IMR-90 (cell line): Measurements from ENCODE around the gene IL16. TPM values are rescaled to one million over a fixed set of nuclear protein-coding genes. Genes with fewer than 3 reads are reported as not detected.

Experiments
- ATAC-seq: fragments of 200-7000 bp; cut with Tn5 transposase; 2 replicates; pipeline ENCODE4 v1.9.1; 2020; ENCODE audit warnings: low read depth, mild to moderate bottlenecking, moderate library complexity
- BruUV-seq: library from RNA; stranded (reverse); fragments of 400-500 nt; replicated peaks from 2 replicates; lab custom pipeline; 2021; lab: Mats Ljungman, UMichigan
- CTCF ChIA-PET: fragments of 300-600 bp; formaldehyde crosslinking; extraction: SDS; loops from one replicate; lab custom pipeline; 2021; ENCODE audit warnings: antibody characterized with exemption; lab: Yijun Ruan, JAX
- POLR2A ChIA-PET: fragments of 300-600 bp; sonication (Branson Sonifier 250); formaldehyde crosslinking; loops from one replicate; lab custom pipeline; 2022; ENCODE audit warnings: antibody characterized with exemption; ENCODE audit not compliant: unreplicated experiment; lab: Charles Lee
- DNase-seq: peaks from one replicate; pipeline ENCODE4 v3.0.0; 2013
- H2AFZ ChIP-seq: replicated peaks from 2 replicates; pipeline ENCODE3; 2013; ENCODE audit warnings: low read length, mild to moderate bottlenecking; ENCODE audit not compliant: poor library complexity
- H2AK5ac ChIP-seq: 2 replicates; pipeline ENCODE4 v1.6.1; 2013; ENCODE audit warnings: low read depth, low read length, inconsistent platforms
- H2AK9ac ChIP-seq: replicated peaks from 2 replicates; pipeline ENCODE3; 2013; ENCODE audit warnings: mild to moderate bottlenecking, low read depth, low read length, moderate library complexity; ENCODE audit not compliant: poor library complexity
- H2BK120ac ChIP-seq: 2 replicates; pipeline ENCODE4 v1.6.1; 2013; ENCODE audit warnings: low read depth, low read length, inconsistent platforms
- H2BK15ac ChIP-seq: 3 replicates; pipeline ENCODE4 v1.6.1; 2013; ENCODE audit warnings: low read depth, low read length, inconsistent platforms
- H2BK20ac ChIP-seq: 2 replicates; pipeline ENCODE4 v1.6.1; 2013; ENCODE audit warnings: low read depth, mild to moderate bottlenecking, inconsistent platforms, low read length, moderate library complexity
- H2BK5ac ChIP-seq: 2 replicates; pipeline ENCODE4 v1.6.1; 2013; ENCODE audit warnings: mild to moderate bottlenecking, low read depth, low read length, inconsistent platforms; ENCODE audit not compliant: poor library complexity, severe bottlenecking
- H3K14ac ChIP-seq: replicated peaks from 2 replicates; pipeline ENCODE4 v1.6.1; 2013; ENCODE audit warnings: low read depth, low read length, inconsistent platforms
- H3K18ac ChIP-seq: 2 replicates; pipeline ENCODE4 v1.6.1; 2013; ENCODE audit warnings: low read depth, low read length, control low read depth
- H3K23ac ChIP-seq: 2 replicates; pipeline ENCODE4 v1.6.1; 2013; ENCODE audit warnings: low read depth, low read length, inconsistent platforms
- H3K27ac ChIP-seq: 2 replicates; pipeline ENCODE4 v1.5.1; 2013; ENCODE audit warnings: mild to moderate bottlenecking, control low read depth, low read length; ENCODE audit not compliant: insufficient read depth
- H3K27me3 ChIP-seq: 2 replicates; pipeline ENCODE4 v1.6.1; 2013; ENCODE audit warnings: low read length; ENCODE audit not compliant: control insufficient read depth, insufficient read depth
- H3K36me3 ChIP-seq: 2 replicates; pipeline ENCODE4 v1.6.1; 2013; ENCODE audit warnings: low read length, mixed read lengths; ENCODE audit not compliant: control insufficient read depth, insufficient read depth
- H3K4ac ChIP-seq: 2 replicates; pipeline ENCODE4 v1.6.1; 2013; ENCODE audit warnings: low read depth, low read length, inconsistent platforms
- H3K4me1 ChIP-seq: 2 replicates; pipeline ENCODE4 v1.6.1; 2013; ENCODE audit warnings: low read length, mixed read lengths; ENCODE audit not compliant: control insufficient read depth, insufficient read depth
- H3K4me2 ChIP-seq: 2 replicates; pipeline ENCODE4 v1.6.1; 2013; ENCODE audit warnings: low read depth, mild to moderate bottlenecking, control low read depth, low read length, moderate library complexity
- H3K4me3 ChIP-seq: 2 replicates; pipeline ENCODE4 v1.5.1; 2013; ENCODE audit warnings: low read depth, mild to moderate bottlenecking, control low read depth, low read length, moderate library complexity; ENCODE audit not compliant: insufficient read depth
- H3K56ac ChIP-seq: 2 replicates; pipeline ENCODE4 v1.6.1; 2013; ENCODE audit warnings: low read length, inconsistent platforms; ENCODE audit not compliant: insufficient read depth; ENCODE audit errors: extremely low read depth
- H3K79me1 ChIP-seq, 2 experiments: 2 replicates each; pipeline ENCODE4 v1.6.1; 2013; ENCODE audit warnings: low read length in 2 of 2, inconsistent platforms in 1 of 2, low read depth in 1 of 2
- H3K9ac ChIP-seq: 2 replicates; pipeline ENCODE4 v1.6.1; 2013; ENCODE audit warnings: low read depth, low read length, control low read depth
- H3K9me1 ChIP-seq: 2 replicates; pipeline ENCODE4 v1.6.1; 2013; ENCODE audit warnings: low read length, inconsistent platforms; ENCODE audit not compliant: insufficient read depth
- H3K9me3 ChIP-seq: 2 replicates; pipeline ENCODE4 v1.6.1; 2013; ENCODE audit warnings: low read length; ENCODE audit not compliant: control insufficient read depth, insufficient read depth
- H4K20me1 ChIP-seq: 2 replicates; pipeline ENCODE4 v1.6.1; 2013; ENCODE audit warnings: low read length, inconsistent platforms; ENCODE audit not compliant: insufficient read depth
- H4K5ac ChIP-seq: 2 replicates; pipeline ENCODE4 v1.6.1; 2013; ENCODE audit warnings: mild to moderate bottlenecking, low read depth, low read length, control low read depth
- H4K8ac ChIP-seq, 2 experiments: 2 replicates each; pipeline ENCODE4 v1.6.1; 2013; ENCODE audit warnings: low read depth in 2 of 2, low read length in 2 of 2, control low read depth in 1 of 2, inconsistent platforms in 1 of 2
- H4K91ac ChIP-seq: 2 replicates; pipeline ENCODE4 v1.6.1; 2013; ENCODE audit warnings: low read depth, low read length, inconsistent platforms; ENCODE audit not compliant: insufficient read depth
- BHLHE40 ChIP-seq: fragments of 150-350 bp; IDR thresholded peaks from 2 replicates; pipeline ENCODE4 v1.6.1; 2016; ENCODE audit warnings: mild to moderate bottlenecking, low read depth, low read length
- CEBPB ChIP-seq: IDR thresholded peaks from 2 replicates; pipeline ENCODE4 v1.6.1; 2012; ENCODE audit warnings: low read depth, low read length, improper control_type of control experiment
- CHD1 ChIP-seq: IDR thresholded peaks from 2 replicates; pipeline ENCODE4 v1.6.1; 2012; ENCODE audit warnings: low read depth, low read length, improper control_type of control experiment
- CTCF ChIP-seq: conservative IDR thresholded peaks from 2 replicates; pipeline ENCODE4 v1.5.1; 2012; ENCODE audit warnings: mild to moderate bottlenecking, low read depth, low read length, improper control_type of control experiment
- ELK1 ChIP-seq: fragments of 150-350 bp; IDR thresholded peaks from 2 replicates; pipeline ENCODE4 v1.6.1; 2016; ENCODE audit warnings: low read depth, mild to moderate bottlenecking, low read length, moderate library complexity, borderline replicate concordance
- FOS ChIP-seq: fragments of 150-350 bp; IDR thresholded peaks from 2 replicates; pipeline ENCODE4 v1.6.1; 2016; ENCODE audit warnings: low read depth, low read length
- MAFK ChIP-seq: IDR thresholded peaks from 2 replicates; pipeline ENCODE4 v1.6.1; 2012; ENCODE audit warnings: low read depth, low read length, improper control_type of control experiment
- MAZ ChIP-seq: IDR thresholded peaks from 2 replicates; pipeline ENCODE4 v1.6.1; 2012; ENCODE audit warnings: low read depth, mild to moderate bottlenecking, low read length, improper control_type of control experiment, moderate library complexity, borderline replicate concordance
- MXI1 ChIP-seq: IDR thresholded peaks from 2 replicates; pipeline ENCODE4 v1.6.1; 2012; ENCODE audit warnings: low read depth, mild to moderate bottlenecking, low read length, moderate library complexity, borderline replicate concordance
- NFE2L2 ChIP-seq: fragments of 150-350 bp; IDR thresholded peaks from 2 replicates; pipeline ENCODE4 v1.6.1; 2016; ENCODE audit warnings: low read depth, mild to moderate bottlenecking, low read length
- RCOR1 ChIP-seq: IDR thresholded peaks from 2 replicates; pipeline ENCODE4 v1.6.1; 2012; ENCODE audit warnings: mild to moderate bottlenecking, low read length, improper control_type of control experiment; ENCODE audit not compliant: insufficient replicate concordance
- RFX5 ChIP-seq: IDR thresholded peaks from 2 replicates; pipeline ENCODE4 v1.8.0; 2012; ENCODE audit warnings: low read depth, mild to moderate bottlenecking, low read length, moderate library complexity
- SMC3 ChIP-seq: fragments of 150-350 bp; IDR thresholded peaks from 2 replicates; pipeline ENCODE4 v1.6.1; 2016; ENCODE audit warnings: low read depth, mild to moderate bottlenecking, antibody characterized with exemption, low read length, moderate library complexity
- USF2 ChIP-seq: fragments of 150-350 bp; IDR thresholded peaks from 2 replicates; pipeline ENCODE4 v1.6.1; 2017; ENCODE audit warnings: mild to moderate bottlenecking, antibody characterized with exemption, low read length, low read depth
- WGBS, 2 experiments: methylation state at CpG; one replicate each; pipeline versions ENCODE4 v1.1.5 to v1.1.7; 2013; ENCODE audit warnings: missing lambda C conversion rate in 2 of 2; ENCODE audit not compliant: insufficient read length in 1 of 2; ENCODE audit errors: extremely low coverage in 2 of 2; 5-methylcytosine and 5-hydroxymethylcytosine counted together
- dilution Hi-C: fragments of 300-500 bp; cut with HindIII; formaldehyde crosslinking; loops from one replicate; pipeline ENCODE4 v1.14.3; 2018; ENCODE audit warnings: low sequenced_read_pairs; ENCODE audit not compliant: unreplicated experiment
- in situ Hi-C: fragments of 300-500 bp; cut with MboI; formaldehyde crosslinking; loops from 3 replicates; pipeline ENCODE4 v1.14.3; 2019; ENCODE audit warnings: low sequenced_read_pairs, inconsistent platforms, mixed read lengths
- intact Hi-C: fragments of 100-400 bp; cut with micrococcal nuclease; formaldehyde crosslinking; loops from 2 replicates; pipeline ENCODE4 v1.10.0; 2022
- polyA plus RNA-seq, 3 experiments: library from polyadenylated mRNA; depleted of rRNA; stranded (reverse); fragments of >200 nt; gene quantifications; 2 replicates each; pipeline ENCODE4 v1.2.3, GENCODE V29; 2012; ENCODE audit warnings: low replicate concordance in 1 of 3
- total RNA-seq: library from RNA; depleted of rRNA; stranded (reverse); fragments of >200 nt; gene quantifications from 2 replicates; pipeline ENCODE4 v1.2.3, GENCODE V29; 2012

The IL16 gene
- total and polyA plus RNA-seq, 2 of the 4 experiments (the other 2 are of a cell fraction): 0.18 to 0.27 TPM

- no peak overlapping the region for H3K14ac ChIP-seq
- no peak overlapping the region for H2AK5ac ChIP-seq
- H3K9ac ChIP-seq: no peak overlapping the region
- H2BK20ac ChIP-seq: no peak overlapping the region
- WGBS, 2 experiments: 53% methylated on average over 3 of the region's 6 CpGs; no CpG with 5 or more reads in 1 of the 2 experiments
- BruUV-seq: no TSS peak
- no peak for DNase-seq
- no peaks in the 10 kb centered on the region for H3K79me1 ChIP-seq
- H3K27me3 ChIP-seq: no peaks in the 10 kb centered on the region
- H3K9me1 ChIP-seq: peaks cover 15% of the 10 kb centered on the region
- TF ChIP-seq RFX5: no peak
- no peak for TF ChIP-seq MXI1
- TF ChIP-seq USF2: no peak
- no peak for TF ChIP-seq CHD1
- no peak for TF ChIP-seq SMC3
- TF ChIP-seq CTCF: no peak
- TF ChIP-seq BHLHE40: no peak
- no peak for TF ChIP-seq NFE2L2
- no peak for TF ChIP-seq RCOR1
- no peak for TF ChIP-seq ELK1
- no peak for TF ChIP-seq CEBPB
- no peak for TF ChIP-seq MAFK
- no peak for TF ChIP-seq FOS
- TF ChIP-seq MAZ: no peak
- no peak overlapping the region for H2AFZ ChIP-seq
- H3K23ac ChIP-seq: no peak overlapping the region; the same call in 1 of the 2 replicates
- H4K8ac ChIP-seq: no peak overlapping the region
- H3K4me3 ChIP-seq: no peak overlapping the region
- no peaks in the 10 kb centered on the region for H4K20me1 ChIP-seq
- in situ Hi-C loops (no loop called here), intact Hi-C loops (no loop called here), dilution Hi-C loops (no loop called here)
- H3K9me3 ChIP-seq: no peaks in the 10 kb centered on the region
- ChIA-PET POLR2A (no interaction called here), CTCF (no interaction called here)
- H3K4ac ChIP-seq: no peak overlapping the region
- no peak overlapping the region for H2BK15ac ChIP-seq
- H2BK120ac ChIP-seq: no peak overlapping the region
- no peak overlapping the region for H3K4me2 ChIP-seq
- no peak overlapping the region for H4K5ac ChIP-seq
- peaks cover 15% of the 10 kb centered on the region; the same call in 1 of the 2 replicates for H3K36me3 ChIP-seq
- no peak overlapping the region for H4K91ac ChIP-seq
- H2BK5ac ChIP-seq: no peak overlapping the region
- H3K18ac ChIP-seq: no peak overlapping the region
- no peak overlapping the region for H3K27ac ChIP-seq
- H3K4me1 ChIP-seq: no peaks in the 10 kb centered on the region
- H2AK9ac ChIP-seq: no peak overlapping the region
- no peak overlapping the region for H3K56ac ChIP-seq
- no peak for ATAC-seq
Measured at GRCh38 chr15:81294516-81294880, 97.8 kb downstream of the IL16 start.
